PFSK-1 (cell line): ENCODE results near the gene CEMIP.

Experiments used
- POLR2AphosphoS5 ChIP-seq: IDR thresholded peaks from 2 replicates; pipeline ENCODE4 v1.6.1; 2012; ENCODE audit warnings: low read depth, mild to moderate bottlenecking, control low read depth, low read length, moderate library complexity
- REST ChIP-seq, 2 experiments: IDR thresholded peaks; 2 replicates each; pipeline versions ENCODE4 v1.6.1 to v1.8.0; 2011 to 2012; ENCODE audit warnings: low read depth in 2 of 2, low read length in 2 of 2, control low read depth in 1 of 2, inconsistent platforms in 1 of 2, mild to moderate bottlenecking in 1 of 2, moderate library complexity in 1 of 2; ENCODE audit not compliant: insufficient read depth in 1 of 2
- SIN3A ChIP-seq: IDR thresholded peaks from 2 replicates; pipeline ENCODE4 v1.6.1; 2012; ENCODE audit warnings: mild to moderate bottlenecking, low read length, moderate library complexity, borderline replicate concordance; ENCODE audit not compliant: insufficient read depth
- TAF1 ChIP-seq: IDR thresholded peaks from 2 replicates; pipeline ENCODE4 v1.6.1; 2012; ENCODE audit warnings: low read length, control low read depth, borderline replicate concordance; ENCODE audit not compliant: insufficient read depth

GRCh38 chr15:80904998-80905397 lies 125.8 kb downstream of the CEMIP start:
- TF ChIP-seq POLR2AphosphoS5 (no peak), REST (IDR thresholded peaks at IDR 0.05; ENCODE audit: insufficient read depth in 1 of 2, low read depth in 2 of 2, low read length in 2 of 2) (no peak), SIN3A (no peak), TAF1 (no peak)
